Mammary epithelial cell (primary cell): ENCODE measurements around the gene NOX5.

Experiments
- EZH2 ChIP-seq: IDR thresholded peaks from 2 replicates; pipeline ENCODE4 v1.6.1; 2012; ENCODE audit warnings: low read length, inconsistent platforms, borderline replicate concordance
- TF ChIP-seq, protein P1 (sequence below), 2 donors: IDR thresholded peaks in 1 of 2; conservative IDR thresholded peaks in 1 of 2; 2 replicates each; pipeline ENCODE4 v1.5.1; 2011 to 2012; ENCODE audit warnings: inconsistent platforms in 2 of 2, low read length in 2 of 2, mild to moderate bottlenecking in 2 of 2, control low read depth in 1 of 2, low read depth in 1 of 2; ENCODE audit not compliant: insufficient read depth in 1 of 2; ENCODE audit errors: extremely low read depth in 1 of 2

DNA sequence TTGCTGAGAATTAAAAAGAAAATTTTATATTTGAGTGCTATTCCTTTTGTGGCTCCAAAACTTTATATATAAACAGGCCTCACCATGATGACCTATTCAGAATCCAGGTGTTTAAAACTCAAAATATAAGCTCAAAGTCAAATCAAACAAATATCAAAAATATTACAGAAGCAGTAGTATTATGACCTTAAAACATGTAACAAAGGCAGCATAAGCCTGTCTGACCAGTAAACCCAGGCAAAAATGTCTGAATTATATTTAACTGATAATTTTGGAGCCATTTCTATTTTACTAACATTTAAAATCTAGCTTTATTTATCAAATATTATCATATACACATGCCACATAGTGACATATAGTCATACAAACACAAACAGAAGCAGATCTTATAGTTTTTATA is 6.4 kb upstream of the NOX5 start:
- TF ChIP-seq, protein P1, sequence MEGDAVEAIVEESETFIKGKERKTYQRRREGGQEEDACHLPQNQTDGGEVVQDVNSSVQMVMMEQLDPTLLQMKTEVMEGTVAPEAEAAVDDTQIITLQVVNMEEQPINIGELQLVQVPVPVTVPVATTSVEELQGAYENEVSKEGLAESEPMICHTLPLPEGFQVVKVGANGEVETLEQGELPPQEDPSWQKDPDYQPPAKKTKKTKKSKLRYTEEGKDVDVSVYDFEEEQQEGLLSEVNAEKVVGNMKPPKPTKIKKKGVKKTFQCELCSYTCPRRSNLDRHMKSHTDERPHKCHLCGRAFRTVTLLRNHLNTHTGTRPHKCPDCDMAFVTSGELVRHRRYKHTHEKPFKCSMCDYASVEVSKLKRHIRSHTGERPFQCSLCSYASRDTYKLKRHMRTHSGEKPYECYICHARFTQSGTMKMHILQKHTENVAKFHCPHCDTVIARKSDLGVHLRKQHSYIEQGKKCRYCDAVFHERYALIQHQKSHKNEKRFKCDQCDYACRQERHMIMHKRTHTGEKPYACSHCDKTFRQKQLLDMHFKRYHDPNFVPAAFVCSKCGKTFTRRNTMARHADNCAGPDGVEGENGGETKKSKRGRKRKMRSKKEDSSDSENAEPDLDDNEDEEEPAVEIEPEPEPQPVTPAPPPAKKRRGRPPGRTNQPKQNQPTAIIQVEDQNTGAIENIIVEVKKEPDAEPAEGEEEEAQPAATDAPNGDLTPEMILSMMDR (conservative IDR thresholded peaks at IDR 0.05 in 1 of 2, IDR thresholded peaks at IDR 0.05 in 1 of 2; ENCODE audit: extremely low read depth in 1 of 2, insufficient read depth in 1 of 2, low read depth in 1 of 2, low read length in 2 of 2), result no peak
- no peak for TF ChIP-seq EZH2
